ENCODE results near the gene KSR2. TPM values are rescaled to one million over a fixed set of nuclear protein-coding genes. Genes with fewer than 3 reads are reported as not detected.

KSR2 gene
- total and polyA plus RNA-seq, 2 of the 13 experiments (the other 11 are each of a cell fraction or from before 2014, with no cell fraction given): 0.02 TPM; not detected in 1

DNA sequence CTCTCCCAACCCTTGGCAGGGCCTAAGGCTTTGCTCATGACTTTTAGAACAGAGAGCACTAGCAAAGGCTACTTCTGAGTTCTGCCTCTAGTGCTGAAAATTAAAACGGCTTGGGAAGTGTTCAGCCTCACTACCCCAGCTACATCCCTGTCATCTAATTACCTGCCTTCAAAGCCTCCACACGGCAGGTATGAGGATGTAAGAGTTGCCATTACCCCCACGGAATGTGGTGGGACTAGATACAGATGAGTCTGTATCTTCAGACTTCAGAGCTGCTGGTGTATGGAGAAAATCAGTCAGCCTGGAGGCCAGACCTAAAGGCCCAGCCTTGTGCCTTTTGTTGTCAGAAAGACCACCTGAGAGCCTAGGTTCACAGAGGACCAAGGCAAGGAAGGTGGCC, 392.7 kb downstream of the KSR2 start (continued):
- TF ChIP-seq, protein P1, sequence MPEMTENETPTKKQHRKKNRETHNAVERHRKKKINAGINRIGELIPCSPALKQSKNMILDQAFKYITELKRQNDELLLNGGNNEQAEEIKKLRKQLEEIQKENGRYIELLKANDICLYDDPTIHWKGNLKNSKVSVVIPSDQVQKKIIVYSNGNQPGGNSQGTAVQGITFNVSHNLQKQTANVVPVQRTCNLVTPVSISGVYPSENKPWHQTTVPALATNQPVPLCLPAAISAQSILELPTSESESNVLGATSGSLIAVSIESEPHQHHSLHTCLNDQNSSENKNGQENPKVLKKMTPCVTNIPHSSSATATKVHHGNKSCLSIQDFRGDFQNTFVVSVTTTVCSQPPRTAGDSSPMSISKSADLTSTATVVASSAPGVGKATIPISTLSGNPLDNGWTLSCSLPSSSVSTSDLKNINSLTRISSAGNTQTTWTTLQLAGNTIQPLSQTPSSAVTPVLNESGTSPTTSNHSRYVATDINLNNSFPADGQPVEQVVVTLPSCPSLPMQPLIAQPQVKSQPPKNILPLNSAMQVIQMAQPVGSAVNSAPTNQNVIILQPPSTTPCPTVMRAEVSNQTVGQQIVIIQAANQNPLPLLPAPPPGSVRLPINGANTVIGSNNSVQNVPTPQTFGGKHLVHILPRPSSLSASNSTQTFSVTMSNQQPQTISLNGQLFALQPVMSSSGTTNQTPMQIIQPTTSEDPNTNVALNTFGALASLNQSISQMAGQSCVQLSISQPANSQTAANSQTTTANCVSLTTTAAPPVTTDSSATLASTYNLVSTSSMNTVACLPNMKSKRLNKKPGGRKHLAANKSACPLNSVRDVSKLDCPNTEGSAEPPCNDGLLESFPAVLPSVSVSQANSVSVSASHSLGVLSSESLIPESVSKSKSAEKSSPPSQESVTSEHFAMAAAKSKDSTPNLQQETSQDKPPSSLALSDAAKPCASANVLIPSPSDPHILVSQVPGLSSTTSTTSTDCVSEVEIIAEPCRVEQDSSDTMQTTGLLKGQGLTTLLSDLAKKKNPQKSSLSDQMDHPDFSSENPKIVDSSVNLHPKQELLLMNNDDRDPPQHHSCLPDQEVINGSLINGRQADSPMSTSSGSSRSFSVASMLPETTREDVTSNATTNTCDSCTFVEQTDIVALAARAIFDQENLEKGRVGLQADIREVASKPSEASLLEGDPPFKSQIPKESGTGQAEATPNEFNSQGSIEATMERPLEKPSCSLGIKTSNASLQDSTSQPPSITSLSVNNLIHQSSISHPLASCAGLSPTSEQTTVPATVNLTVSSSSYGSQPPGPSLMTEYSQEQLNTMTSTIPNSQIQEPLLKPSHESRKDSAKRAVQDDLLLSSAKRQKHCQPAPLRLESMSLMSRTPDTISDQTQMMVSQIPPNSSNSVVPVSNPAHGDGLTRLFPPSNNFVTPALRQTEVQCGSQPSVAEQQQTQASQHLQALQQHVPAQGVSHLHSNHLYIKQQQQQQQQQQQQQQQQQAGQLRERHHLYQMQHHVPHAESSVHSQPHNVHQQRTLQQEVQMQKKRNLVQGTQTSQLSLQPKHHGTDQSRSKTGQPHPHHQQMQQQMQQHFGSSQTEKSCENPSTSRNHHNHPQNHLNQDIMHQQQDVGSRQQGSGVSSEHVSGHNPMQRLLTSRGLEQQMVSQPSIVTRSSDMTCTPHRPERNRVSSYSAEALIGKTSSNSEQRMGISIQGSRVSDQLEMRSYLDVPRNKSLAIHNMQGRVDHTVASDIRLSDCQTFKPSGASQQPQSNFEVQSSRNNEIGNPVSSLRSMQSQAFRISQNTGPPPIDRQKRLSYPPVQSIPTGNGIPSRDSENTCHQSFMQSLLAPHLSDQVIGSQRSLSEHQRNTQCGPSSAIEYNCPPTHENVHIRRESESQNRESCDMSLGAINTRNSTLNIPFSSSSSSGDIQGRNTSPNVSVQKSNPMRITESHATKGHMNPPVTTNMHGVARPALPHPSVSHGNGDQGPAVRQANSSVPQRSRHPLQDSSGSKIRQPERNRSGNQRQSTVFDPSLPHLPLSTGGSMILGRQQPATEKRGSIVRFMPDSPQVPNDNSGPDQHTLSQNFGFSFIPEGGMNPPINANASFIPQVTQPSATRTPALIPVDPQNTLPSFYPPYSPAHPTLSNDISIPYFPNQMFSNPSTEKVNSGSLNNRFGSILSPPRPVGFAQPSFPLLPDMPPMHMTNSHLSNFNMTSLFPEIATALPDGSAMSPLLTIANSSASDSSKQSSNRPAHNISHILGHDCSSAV (CRISPR knock-in tag; IDR thresholded peaks at IDR 0.05; ENCODE audit: borderline replicate concordance): no peak
- no peak for TF ChIP-seq ZNF7 (CRISPR knock-in tag; IDR thresholded peaks at IDR 0.05)

DNA sequence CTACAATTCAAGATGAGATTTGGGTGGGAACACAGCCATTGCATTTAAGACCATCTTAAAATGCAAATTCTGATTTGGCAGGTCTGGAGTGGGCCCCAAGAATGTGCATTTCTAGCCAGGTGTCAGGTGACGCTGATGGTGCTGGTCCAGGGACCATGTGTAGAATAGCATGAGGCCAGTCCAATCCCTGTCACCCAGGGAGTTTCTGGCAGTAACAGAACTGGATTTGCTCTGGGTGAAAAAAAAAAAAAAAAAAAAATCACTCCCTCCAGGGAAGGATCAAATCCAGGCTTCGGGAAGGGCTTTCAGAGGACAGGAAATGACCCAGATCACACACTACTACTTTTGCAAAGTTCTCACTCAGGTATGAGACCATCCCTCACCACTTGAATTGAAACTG, 394.1 kb downstream of the KSR2 start:
- H3K9ac ChIP-seq (ENCODE audit: insufficient read depth, low read depth, low read length): no peak overlapping the region
- CTCF ChIA-PET (ENCODE audit: low intra/inter-chr PET ratio, low total read pairs): no interaction called here
- TF ChIP-seq TOPORS (CRISPR knock-in tag; IDR thresholded peaks at IDR 0.05) (no peak), ZNF124 (CRISPR knock-in tag; IDR thresholded peaks at IDR 0.05) (no peak), SIN3B (IDR thresholded peaks at IDR 0.05; ENCODE audit: low read length) (no peak), ZNF431 (CRISPR knock-in tag; IDR thresholded peaks at IDR 0.05; ENCODE audit: borderline replicate concordance, low read depth) (no peak), BHLHE40 (IDR thresholded peaks at IDR 0.05; ENCODE audit: low read length) (no peak)
- H3K9me3 ChIP-seq (ENCODE audit: low read length): no peaks in the 10 kb centered on the region
- in situ Hi-C loops (cut with HindIII; ENCODE audit: extremely low pct_ligation_motif_present, low pct_unique_long_range_greater_than_20kb): no loop called here
- H2AFZ ChIP-seq (ENCODE audit: low read length): no peak overlapping the region
- DNase-seq (ENCODE audit: low spot score) (no peak), FAIRE-seq (no peak), ATAC-seq (no peak)
- intact Hi-C loops (cut with micrococcal nuclease; ENCODE audit: unreplicated experiment): no loop called here
- H3K4me2 ChIP-seq (ENCODE audit: low read depth, low read length): no peak overlapping the region
- H3K79me2 ChIP-seq (ENCODE audit: insufficient read depth, low read length): no peaks in the 10 kb centered on the region
- H3K36me3 ChIP-seq (replicated peaks in 1 of 2; ENCODE audit: control insufficient read depth in 1 of 2, insufficient read depth in 2 of 2, low read length in 2 of 2): no peaks in the 10 kb centered on the region
- BruUV-seq (replicated peaks): no TSS peak
- H3K4me1 ChIP-seq (ENCODE audit: insufficient read depth, low read length): no peaks in the 10 kb centered on the region
- H4K20me1 ChIP-seq (ENCODE audit: insufficient read depth, low read length): no peaks in the 10 kb centered on the region
- WGBS (ENCODE audit: low lambda C conversion rate): 25% methylated on average over 2 of the region's 2 CpGs
- no peak overlapping the region for H3K4me3 ChIP-seq (replicated peaks in 1 of 3; ENCODE audit: insufficient read depth in 1 of 3, low read depth in 2 of 3, low read length in 3 of 3)
- H3K27ac ChIP-seq (ENCODE audit: extremely low read length, insufficient read depth, low read length): no peak overlapping the region
- H3K27me3 ChIP-seq (ENCODE audit: control insufficient read depth in 1 of 2, insufficient read depth in 2 of 2, low read length in 2 of 2): peaks cover 0 to 5% of the 10 kb centered on the region in 2 experiments; a peak in 1 of 5 replicates
- POLR2A ChIA-PET: no interaction called here

All from HepG2 (cell line).